GDM1 (cell line): ENCODE results near the gene SYNPR.

Experiments used
- DNase-seq: peaks from one replicate; lab custom pipeline; 2025; lab: John Stamatoyannopoulos, UW

Gene SYNPR

DNA sequence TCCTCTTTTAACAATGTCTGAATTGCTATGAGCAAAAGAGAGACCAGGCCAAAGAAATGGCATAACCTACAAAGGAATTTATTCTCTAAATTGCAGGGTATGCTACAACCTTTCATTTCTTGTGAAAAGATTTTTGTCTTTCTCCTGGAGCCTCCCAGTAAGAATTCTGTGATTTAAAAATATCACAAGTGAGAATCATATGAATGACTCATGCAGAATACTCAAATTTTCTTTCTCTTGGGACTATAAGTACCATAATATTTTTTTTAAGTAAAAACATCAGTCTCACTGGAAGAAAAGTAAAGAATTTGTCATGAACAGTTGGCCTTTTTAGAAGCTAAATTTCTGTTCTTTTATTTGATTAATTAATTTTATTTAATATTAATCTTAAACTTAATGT is 26.3 kb downstream of the SYNPR start:
- DNase-seq, result no peak

DNA sequence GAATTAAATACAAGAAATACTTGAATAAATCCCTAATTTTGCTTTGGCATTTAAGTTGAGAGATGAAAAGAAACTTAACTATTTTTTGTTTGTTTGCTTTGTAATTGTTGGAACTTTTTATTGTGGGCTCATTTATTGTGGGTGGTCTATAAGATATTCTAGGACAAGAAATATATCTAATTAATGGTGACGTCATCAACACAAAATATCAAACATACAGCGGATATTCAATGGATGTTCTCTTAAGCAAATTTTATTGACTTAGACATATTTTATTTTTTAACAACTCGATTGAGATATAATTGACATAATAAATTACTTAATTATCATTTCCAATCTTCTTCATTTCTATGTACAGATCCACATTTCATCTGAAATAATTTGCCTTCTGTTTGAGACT is 30.0 kb downstream of the SYNPR start:
- no peak for DNase-seq

DNA sequence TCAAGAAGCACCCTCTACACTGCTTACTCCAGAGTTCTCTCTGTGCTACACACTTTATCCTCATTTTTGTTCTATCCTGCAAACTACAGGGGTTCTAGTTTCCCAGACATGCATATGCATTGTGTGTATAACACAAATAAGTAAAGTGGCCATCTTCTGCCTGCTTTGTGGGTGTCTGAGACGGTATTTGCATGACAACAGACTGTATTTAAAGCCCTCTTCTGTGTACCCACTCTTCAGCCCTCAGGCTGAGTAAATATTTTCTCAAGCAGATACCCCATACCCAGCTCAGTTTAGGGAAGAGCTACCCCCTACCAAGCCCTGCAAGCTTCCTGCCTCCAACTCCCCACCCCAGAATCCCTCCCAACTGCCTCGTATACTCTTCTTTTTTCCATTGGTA is 31.7 kb downstream of the SYNPR start:
- no peak for DNase-seq

DNA sequence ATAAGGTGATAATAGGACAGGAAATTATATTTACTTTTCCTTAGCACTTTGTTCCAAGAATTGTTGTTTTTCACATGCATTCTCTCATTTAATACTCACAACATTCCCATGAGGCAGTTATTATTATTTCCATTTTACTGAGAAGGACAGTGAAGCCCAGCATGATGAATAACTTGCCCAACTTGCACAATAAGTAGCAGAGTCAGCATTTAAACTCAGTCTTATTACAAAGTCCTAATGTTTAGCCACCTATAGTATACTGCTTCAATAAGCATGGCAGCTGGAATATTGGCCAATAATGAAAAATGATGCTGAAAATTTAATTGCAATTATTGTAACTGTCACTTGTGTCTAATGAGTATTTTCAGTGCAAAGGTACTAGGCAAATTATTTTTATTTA is 45.7 kb downstream of the SYNPR start:
- DNase-seq, result no peak

DNA sequence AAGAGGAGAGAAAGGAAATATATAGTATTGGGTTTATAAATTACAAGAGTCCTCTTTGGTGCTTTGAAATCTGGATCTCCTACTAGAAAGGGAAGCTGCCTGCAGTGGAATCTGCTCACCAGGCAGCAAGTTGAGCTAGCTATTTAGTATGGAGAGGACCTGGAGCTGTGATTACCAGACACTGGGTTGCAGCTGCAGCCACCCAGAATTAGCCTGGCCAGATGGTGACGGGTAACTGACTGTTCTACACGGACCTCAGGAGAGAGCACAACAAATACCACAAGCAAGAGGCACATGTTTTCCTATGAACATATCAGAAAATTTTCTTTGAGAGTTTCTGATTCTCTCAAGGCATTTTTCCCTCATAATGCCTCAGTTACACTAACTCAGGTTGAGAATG is 46.5 kb downstream of the SYNPR start:
- DNase-seq, result no peak

DNA sequence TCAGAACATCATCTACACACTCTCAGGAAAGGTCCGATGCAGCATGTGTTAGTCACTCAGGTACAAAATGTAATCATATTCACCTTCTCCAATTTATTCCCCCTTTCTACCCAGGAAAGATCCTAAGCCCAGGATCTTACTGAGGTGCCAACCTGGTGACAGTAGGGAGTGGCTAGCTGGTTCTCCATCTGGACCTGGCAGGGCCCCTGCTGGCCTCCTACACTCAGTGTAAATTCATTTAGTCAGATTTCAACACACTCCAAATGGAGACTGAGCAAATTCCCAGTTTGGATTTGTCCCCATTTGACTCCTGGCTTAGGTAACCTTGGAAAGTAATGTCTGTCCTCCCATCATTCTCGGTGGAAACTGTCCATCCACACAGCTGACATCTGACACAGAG is 47.3 kb downstream of the SYNPR start:
- no peak for DNase-seq

DNA sequence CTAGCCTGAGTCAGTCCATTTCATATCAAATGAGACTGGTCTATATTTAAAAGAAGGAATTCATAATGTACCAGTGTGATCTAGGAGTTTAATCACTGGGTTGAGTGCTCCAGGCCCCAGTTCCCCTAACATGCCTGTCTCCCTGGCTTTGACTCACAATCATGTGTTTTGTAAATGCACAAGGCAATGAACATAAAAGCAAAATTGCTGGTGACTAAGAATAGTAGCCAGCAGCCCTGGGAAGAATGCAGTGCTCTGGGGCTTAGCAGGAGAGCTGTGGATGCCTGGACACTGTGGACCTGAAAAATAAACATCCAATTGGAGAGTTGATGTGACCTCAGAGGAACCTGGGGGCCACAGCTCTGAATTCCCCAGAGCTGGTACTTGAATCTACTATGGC is 50.3 kb downstream of the SYNPR start:
- DNase-seq, result no peak

DNA sequence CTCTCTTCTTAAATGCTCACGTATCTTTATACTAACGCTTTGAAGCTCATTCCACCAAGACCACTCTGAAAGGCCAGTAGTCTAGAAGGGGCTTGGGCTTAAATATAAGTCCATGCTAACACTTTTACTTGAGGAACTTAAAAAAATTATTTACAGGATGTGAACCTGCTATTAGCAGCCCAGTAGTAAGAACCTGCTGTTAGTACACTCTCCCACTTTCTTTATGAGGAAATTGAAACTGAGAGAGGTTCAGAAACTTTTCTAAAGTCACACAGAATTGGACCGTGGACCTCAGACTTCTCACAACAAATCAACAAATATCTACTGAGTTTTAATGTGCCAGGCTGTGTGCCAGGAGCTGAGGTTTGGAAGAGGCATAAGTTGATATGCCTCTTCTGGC is 53.4 kb downstream of the SYNPR start:
- DNase-seq, result no peak

DNA sequence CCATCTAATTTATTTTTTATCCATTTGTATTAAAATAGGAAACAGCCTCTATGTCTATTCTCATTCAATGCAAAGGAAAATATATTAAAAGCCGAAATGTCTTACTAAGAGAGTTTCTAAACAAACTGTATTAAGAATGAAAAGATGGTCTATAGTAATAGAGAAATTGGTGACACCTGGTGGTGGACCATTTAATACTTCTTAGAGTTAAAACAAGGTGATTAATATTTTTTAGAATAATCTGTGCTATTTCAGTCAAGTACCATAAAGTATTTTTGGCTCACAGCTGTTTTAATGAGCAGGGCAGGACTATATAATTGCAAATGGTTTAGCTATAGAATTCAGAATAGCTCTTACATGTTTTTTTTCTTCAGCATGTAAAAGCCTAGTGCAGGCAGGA is 55.7 kb downstream of the SYNPR start:
- DNase-seq, result no peak

DNA sequence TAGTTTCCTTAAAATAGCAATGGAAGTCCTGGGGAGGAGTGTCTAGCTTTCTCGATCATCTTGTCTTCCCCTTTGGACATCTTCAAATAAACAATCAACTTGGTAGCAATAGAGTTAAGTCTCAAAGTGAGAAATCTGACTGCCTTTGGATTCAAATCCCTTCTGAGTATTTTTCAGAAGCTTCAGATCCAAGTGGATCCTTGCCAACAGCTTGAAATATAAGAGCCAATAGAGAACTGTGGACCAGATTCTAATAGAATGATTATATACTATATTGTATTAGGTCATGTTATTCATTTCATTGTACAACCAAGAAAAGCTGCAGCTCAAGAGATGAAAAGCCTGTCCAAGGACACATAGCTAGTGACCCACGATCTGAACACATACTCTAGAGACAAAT is 60.2 kb downstream of the SYNPR start:
- no peak for DNase-seq

DNA sequence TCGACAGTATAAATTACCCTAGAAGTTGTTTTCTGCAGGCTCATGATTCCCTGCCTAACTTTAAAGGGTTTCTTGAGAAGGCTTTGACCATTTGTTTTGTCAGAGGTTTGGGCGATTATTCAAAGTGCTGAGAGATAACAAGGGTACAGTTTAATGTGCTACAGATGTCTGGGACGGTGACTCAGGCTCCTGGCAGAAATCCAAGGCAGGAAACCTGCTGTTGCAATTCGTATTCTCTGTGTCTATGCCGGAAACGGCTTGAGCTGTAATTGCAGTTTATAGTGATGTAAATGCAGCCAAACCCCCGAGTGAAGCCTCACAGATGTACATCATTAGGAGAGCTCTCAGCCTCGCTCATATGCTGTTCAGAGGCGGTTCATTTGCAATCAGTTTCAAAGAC is 65.6 kb downstream of the SYNPR start:
- DNase-seq, result no peak

DNA sequence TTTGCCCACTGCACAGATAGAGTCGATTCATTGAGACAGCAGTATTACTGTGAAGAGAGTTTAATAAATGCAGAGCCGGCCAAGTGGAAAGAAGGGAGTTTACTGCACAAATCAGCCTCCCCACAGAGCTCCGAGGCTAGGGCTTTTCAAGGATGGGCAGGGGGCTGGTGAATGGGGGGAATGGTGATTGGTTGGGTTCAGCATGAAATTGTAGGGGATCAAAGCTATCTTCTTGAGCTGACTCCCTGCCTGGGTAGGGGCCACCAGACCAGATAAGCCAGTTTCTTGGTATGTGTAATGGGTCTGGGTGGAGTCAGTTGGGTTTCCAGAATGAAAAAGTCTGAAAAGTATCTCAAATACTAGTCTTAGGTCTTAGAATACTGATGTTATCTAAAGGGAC is 66.6 kb downstream of the SYNPR start:
- no peak for DNase-seq

DNA sequence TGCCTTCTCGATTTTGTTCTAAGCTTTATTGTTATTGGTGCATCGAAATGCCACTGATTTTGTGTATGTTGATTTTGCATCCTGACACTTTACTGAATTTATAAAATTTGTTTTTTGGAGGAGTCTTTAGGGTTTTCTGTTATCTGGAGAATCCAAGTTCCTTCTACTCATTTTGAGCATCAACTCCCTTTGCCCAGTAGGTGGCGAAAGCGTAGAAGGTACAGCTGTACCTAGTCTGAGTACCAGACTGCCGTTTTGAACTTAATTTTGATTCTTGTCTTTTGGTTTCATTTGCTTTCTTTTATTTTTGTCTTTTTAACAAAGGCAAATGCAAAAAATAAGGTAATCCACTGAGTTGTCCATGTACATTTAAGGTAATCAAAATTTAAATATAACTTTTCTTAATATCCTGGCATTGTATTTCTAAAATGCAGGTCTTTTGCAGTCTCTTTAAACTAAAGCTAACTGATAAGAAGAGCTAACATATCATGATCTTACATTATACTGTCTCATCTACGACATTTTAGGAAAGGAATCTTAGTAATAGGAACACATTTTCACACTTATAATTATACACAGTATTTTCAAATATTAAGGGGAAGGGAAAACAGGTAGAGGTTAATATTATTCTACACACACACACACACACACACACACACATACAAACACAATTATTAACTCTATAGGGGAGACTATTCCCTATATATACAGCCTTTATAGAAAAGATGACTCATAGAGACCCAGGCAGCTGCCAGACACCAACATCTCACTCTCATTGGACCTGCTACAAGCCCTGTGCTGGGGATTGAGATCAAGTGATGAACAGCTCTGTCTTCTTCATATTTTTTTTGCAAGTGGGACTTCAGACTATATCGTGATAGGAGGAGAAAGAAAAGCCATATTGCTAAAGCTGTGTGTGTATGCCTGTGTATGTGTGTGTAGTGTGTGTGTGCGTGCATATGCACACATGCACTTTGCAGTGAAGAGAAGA is 71.8 kb downstream of the SYNPR start:
- DNase-seq, result peak; percentile 27

DNA sequence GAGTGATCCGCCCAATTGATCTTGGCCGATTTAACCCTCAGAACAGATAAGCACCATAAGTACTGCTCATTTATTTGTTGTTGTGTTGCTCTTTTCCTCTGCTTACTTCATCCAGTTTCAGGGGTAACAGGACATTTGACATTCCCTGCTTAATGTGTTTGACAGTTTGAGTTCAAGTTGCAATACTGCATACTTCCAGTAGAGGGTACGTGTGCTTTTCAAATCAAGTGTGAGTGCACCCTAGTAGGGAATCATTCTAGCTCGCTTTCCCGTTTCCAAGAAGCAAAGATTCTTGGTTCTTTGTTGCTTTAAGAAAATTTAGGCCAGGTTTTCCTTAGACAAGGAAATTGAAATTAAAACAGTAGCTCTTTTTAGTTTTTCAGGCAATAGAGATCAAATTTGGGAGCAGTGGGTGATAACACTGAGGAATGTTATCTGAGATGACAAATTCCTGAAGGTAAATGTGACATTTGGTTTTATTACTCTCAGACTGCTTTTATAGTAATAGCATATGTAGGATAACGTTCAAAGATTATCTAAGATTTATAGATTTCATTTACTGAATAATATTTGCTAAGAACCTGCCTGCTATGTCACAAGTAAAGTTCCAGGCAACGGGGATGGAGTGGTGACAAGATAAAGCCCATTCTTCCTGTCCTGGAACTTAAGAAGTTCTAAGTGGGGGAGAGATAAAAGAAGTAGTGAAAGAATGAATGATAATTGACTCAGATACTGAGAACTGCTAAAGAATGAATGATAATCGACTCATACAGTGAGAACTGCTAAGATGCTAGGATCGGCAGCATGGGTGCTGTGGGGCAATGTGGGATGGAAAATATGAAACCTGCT is 73.3 kb downstream of the SYNPR start:
- peak; percentile 10 for DNase-seq

DNA sequence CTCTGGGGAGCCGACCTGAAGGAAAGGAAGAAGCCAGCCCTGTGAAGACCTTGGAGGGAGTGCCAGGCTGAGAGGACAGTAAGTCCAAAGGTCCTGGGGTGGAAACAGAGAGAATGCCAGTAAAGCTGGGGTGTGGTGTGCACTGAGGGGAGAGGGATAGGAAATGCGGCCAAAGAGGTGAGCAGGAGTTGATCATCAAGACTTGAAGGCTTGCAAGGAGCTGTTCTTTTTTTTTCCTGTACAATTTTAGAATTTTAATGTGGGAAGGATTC is 73.8 kb downstream of the SYNPR start:
- DNase-seq, result no peak

DNA sequence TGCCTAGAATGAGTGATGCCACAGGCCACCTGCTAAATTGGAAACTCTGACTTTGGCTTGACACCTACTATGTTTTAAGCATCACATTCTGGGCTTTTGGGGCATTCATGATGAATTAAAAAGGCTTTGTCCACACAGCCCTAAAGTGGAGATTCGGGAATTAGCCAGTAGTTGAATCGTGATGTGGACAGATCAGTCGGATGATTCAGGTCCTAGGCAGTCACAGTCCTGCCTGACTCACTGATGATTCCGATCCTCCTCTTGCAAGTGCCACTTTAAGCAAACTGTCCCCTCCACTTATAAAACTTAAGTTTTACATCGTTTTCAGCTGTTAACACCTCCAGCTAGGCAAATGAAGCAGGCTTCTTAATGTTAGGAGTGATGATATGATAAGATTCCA is 75.3 kb downstream of the SYNPR start:
- no peak for DNase-seq

DNA sequence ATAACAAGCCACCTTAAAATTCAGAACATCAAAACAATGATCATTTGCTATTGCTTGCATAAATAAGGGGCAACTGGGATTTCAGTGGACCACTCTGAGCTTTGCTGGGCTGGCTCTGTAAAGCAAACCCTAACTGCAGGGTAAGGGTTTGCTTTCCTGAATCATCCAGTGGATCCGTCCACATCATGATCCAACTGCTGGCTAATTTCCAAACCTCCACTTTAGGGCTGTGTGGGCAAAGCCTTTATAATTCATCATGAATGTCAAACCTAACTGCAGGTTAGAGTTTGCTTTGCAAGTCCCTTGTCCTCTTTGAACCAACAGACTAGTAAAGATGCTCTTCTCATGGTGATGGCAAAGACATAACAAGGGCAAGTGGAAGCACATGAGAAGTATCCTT is 76.1 kb downstream of the SYNPR start:
- no peak for DNase-seq

DNA sequence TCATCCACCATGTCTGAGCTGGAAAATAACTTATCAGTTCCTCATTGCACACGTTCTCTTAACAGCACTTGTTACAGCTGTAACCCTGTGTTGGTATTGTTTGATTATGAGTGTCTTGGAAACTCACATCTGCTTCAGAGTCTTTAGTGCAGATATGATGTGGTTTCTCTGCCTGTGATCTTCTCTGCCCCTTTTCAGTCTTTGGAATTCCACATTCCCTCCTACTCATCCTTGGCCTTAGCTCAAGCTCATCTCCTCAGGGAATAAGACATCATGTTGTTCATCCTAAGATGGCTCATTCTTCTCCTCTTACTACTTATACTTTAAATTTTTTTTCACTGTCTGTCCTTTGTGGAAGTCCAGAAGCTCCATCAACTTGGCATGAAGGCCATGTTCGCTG is 77.7 kb downstream of the SYNPR start:
- no peak for DNase-seq

DNA sequence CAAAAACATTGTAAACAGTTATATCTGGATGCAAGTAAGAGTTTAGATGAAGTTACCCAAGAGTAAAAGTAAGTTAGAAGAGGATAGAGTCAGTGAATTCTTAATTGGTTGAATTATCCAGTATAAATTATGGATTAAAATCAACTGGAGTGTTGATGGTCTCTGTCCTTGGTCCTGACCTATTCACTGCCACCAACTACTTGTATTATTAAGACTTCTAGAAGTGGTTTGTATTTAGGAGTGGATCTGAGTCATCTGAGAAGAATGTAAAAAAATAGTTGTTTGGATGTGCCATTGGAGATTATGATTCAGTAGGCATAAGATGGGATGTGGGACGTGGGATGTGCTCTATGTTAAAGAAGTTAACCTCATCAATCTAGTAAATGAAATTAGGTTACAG is 86.4 kb downstream of the SYNPR start:
- no peak for DNase-seq

DNA sequence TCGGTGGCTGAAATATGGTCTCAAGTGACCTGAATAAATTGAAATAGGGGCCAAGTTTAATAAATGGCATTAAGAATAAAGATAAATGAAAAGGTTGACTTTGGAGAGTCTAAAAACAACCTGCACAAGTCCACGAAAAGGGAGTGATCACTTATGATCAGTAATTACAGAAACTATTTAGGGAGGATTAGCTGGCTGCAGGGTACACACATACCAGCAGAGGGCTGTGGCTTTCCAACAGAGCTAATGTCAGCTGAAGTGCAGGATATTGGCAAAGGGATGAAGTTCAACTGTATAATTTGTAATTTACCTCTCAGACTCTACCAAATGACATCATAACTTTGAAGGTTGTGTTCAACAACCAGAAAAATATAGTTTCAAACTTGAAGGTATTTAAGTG is 86.8 kb downstream of the SYNPR start:
- no peak for DNase-seq

DNA sequence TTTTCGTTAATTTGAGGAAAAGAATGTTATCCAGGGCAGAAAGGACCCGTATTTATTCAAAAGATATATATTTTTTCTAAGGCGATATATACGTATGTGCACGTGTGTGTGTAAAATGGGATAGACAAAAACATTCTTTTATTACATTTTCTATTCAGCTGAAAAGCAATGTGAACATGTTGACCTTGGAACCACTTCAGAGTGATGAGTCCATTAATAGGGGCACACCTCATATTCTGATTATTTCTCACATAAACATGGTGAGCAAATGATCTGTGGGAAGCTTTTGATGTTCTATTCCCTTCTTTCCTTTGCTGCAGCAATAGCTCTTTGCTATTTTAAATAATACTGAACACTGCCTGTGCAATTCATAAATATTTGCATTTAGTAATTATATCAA is 87.6 kb downstream of the SYNPR start:
- no peak for DNase-seq

DNA sequence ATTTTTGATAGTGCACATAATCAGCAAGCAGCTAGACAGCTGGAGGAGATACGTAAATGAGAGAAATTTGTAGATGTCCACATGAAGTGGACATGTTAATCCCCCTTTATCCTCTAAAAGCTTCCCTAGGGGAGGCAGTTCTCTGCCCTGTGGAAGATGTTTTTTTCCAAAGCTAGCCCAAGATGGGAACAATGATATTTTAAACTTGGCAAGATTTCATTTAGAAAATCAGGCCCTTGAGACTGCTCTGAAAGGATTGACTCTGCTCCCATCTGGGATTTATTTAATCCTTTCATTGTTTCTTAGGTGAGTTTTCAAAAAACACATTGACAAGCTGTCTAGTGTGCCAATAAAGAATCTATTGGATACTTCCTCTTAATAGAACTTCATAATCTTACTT is 92.0 kb downstream of the SYNPR start:
- DNase-seq, result no peak

DNA sequence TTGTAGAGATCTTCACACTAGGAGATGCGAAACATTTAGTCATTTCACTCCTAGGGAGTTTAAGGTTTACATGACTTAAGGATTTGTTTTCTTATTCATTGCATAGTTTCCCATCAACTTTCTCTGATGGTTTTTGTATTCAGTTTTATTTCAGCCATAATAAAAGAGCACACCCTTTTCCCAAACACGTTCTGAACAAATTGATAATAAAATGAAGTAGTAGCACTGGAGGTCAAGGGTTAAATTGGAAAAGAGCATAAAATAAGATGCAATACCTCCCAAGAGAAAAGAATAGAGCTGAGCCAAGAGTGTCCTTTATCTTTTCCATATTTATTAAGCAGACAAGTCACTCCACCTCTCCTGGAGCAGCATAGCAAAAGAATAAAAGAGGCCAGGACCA is 104.9 kb downstream of the SYNPR start:
- no peak for DNase-seq

DNA sequence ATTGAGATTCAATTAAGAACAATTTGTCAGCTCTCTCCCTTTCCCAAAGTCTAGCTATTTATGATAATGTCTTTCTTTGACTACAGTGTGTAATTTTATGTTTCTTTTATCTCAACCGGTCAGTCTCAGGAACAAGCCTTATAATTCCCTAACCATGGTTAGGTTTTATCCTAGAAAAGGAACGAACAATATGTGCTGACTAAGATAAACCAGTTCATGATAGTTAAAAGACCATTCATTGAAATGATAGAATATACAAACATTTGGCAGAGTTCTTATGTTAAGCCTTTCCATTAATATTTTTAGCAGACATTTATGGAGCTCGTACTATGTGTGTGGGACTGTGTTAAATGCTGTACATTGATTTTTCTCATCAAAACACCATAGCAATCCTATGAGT is 106.3 kb downstream of the SYNPR start:
- no peak for DNase-seq
